ENCODE results near the gene RNASEH2B.

RNASEH2B gene

GRCh38 chr13:50909605-50910484 is at the start of gene RNASEH2B:
RNASEH2B (plus strand) TSS chr13:50909791; CDS start chr13:50910077, 286 bp downstream.
- peak; percentile 70 for DNase-seq

- DNase-seq: no peak
Measured at GRCh38 chr13:50864492-50864891, 45.1 kb upstream of the RNASEH2B start.

- no peak for DNase-seq
Measured at GRCh38 chr13:50866817-50867636, 42.6 kb upstream of the RNASEH2B start.

DNA sequence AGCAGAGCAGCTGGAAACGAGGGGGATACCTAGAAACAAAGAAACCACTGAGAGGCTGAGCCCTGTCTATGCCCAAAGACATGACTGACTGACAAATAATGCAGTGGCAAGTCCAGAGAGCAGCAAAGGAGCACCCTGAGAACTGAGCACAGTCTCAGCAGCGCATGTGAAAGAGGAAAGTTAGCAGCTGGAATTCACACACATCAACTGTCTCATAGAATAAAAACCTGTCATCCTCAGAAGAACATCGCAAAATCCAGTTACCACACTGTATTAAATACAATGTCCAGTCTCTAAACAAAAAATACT is 42.0 kb upstream of the RNASEH2B start:
- DNase-seq: no peak

DNA sequence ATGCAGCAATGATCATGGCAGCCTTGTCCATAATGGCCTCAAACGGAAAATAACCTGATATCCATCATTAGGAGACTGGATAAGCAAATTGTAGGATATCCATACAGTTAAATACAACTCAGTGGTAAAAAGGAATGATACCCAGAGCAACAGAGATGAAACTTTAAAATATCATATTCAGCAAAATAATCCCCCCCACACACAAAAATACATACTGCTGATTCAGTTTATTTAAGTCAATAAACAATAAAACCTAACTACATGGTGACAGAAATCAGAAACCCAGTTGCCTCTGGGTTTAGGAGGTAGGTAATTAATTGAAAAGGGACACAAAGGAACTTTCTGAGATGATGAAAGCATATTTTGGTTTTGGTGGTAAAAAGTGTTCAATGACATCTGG is 38.2 kb upstream of the RNASEH2B start:
- DNase-seq: no peak

GRCh38 chr13:50873467-50873866 is 36.1 kb upstream of the RNASEH2B start:
- DNase-seq: no peak

DNA sequence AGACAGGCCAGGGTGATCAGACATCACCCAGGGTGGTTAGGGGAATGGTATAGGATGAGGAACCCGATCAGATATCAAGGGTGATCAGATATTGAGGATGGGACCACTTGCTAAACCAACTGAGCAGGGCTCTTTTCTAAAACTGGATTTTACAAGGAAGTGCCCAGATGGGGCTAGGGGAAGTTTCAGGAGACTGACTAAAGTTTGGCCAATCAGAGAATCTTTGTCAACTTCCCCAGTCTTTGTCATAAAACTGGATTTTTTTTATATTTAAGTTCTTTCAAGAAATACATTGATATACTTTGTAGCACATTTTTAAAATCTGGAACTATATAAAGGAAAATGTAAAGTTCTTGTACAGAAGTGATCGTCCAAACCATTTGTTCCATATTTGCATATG is 35.6 kb upstream of the RNASEH2B start:
- DNase-seq: no peak

- no peak for DNase-seq
Measured at GRCh38 chr13:50882816-50883435, 26.7 kb upstream of the RNASEH2B start.

DNA sequence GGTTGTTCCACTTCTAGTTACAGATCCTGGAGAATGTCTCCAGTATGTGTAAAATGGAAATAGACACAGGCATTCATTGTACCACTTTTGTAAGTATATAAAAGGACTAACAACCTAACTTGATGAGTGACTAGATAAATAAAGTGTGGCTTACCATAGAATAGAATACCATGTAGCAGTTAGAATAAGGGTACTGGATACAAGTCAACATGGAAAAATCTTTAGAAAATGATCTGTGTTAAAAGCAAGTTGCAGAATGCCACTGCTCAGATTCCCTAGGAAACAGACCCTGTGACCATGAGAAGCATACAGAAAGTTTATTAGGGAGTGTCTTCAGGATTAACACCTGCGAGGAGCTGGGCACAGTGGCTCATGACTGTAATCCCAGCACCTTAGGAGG is 25.9 kb upstream of the RNASEH2B start:
- DNase-seq: no peak

DNA sequence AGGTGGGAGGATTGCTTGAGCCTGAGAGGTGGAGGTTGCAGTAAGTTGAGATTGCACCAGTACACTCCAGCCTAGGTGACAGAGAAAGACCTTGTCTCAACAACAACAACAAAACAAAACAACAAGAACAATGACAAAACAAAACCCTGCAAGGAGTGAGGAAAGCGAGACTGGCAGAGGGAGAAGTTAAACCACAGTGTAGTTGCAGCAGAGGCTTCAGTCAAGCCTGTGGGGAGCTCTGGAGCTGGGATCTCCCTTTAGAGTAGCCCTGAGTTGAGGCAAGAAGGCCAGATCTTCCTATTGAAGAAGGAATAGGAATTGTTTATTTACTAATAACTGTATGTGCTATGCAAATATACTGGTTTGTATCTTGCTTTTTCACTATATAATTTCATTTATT is 25.3 kb upstream of the RNASEH2B start:
- no peak for DNase-seq

DNA sequence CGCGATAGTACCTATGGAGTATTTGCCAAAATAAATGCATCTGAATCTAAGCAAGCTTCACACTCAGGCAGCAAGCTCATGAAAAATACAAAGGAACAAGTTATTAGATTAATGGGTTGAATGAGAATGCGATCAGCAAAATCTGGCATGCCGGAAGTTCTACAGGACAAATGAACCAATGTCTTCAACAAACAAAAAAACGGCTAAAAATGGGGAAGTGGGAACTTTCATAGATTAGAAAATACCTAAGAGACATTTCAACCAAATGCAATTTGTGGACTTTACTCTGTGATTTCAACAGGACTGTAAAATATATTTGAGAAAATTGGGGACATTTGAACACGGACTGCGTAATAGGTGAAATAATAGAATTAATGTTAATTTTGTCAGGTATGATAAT is 22.4 kb upstream of the RNASEH2B start:
- DNase-seq: no peak

- no peak for DNase-seq
Measured at GRCh38 chr13:50888362-50888761, 21.2 kb upstream of the RNASEH2B start.

DNA sequence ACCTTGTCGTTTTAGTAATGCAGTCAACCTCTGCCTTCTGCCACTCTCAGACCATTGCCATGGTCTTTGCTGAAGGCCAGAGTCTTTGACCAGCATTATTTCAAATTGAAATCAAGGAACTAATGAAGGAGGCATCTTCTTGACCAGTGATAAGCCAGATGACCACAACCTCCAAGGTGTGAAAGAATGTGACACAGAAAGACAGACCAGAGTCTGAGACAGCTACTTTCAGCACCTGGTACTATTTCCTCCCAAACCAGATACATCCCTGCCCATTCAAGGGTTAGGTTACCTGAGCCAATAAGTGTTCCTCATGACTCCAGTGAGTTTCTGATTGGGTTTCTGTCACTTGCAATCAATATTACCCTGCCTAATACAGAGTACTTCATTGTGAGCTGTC is 20.3 kb upstream of the RNASEH2B start:
- DNase-seq: no peak

- no peak for DNase-seq
Measured at GRCh38 chr13:50891206-50891605, 18.4 kb upstream of the RNASEH2B start.

DNA sequence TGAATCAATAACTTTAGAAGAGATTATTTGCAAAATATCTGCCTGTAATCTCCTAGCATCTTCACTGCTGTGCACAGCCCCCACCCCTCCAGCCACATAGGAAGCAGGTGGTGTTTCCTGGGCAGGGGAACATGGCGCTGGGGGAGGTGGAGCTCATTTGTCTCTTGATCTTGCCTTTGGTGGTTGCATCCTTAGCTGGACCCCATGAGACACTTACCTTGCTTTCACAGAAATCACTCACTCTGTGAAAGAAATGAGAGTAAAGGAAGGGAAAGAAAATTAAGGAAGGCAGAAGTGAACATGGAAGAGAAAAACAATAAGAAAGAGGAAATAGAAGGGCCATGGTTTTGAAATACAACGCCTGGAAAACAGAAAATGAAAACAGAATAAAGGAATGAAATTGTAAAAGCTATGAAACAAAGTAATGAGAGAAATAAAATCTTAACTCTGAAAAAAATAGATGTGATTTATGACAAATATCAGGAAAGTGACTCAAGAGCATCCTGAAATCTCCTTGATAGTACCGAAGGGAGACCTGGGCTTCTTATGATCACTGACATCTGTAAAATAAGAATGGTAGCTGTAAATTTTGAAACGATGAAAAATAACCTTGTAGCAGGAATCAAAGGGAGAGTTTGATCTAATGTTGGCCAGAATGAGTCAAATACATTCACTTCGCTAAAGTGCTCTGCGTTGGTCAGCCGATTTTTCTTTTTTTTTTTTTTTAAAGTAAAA is 17.2 kb upstream of the RNASEH2B start:
- peak; percentile 31 for DNase-seq

DNA sequence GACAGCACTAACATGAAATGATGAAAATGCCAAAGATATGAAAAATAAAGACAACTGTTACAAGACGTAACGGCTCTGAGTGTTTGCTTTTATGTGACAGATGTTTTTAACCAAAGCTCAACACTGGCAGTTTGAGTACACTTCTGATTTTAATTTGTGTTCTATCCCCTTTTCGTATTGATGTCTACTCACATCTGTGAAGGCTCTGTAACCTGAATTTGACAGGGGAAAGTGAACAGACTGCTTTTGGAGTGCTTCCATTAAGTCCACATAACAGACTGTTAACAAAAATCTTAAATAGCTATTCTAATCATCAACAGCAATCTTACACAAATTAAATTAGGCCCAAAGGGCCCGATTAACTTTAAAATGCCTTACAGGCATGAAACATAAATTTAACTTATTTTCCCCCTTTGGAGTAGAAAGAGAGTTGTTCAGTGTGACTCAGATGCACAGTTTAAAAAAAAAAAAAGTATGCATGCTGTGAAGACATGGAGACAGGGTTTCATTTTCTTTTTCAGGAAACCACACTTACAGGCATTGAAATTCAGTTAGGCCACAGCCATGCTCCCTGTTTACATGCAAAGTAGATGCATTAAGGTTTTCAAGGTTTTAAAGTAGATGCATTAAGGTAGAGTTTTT is 16.3 kb upstream of the RNASEH2B start:
- no peak for DNase-seq

DNA sequence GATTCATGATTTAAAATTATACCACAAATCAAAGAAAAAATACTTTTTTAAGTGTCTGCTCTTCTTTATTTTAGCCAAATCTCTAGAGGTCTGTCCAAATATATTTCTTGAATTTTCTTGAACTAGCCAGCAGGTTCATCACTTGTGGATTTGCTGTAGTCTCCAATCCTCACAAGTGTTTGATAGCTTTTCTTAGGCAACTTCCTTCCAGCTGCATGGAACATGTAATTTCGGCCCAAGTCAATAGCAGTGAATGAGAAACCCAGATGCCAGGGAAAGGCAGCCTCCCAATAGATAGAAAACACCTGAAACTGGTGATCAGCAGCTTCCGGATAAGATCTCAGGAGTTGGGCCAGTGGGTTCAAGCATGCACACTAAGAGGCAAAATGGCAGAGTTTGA is 15.6 kb upstream of the RNASEH2B start:
- no peak for DNase-seq

DNA sequence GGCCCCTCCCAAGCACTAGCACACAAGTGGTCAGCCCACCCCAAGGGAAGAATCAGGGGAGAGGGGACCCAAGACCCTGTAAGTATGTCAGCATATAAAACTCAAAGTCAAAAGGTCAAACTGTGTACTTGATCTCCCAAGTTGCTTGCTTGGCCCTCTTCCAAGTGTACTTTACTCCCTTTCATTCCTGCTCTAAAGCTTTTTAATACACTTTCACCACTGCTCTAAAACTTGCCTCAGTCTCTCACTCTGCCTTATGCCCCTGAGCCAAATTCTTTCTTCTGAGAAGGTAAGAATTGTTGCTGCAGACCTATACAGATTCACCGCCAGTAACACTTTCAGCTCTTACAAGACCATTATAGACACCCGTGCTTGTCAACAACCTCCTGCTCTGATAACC is 15.1 kb upstream of the RNASEH2B start:
- no peak for DNase-seq

DNA sequence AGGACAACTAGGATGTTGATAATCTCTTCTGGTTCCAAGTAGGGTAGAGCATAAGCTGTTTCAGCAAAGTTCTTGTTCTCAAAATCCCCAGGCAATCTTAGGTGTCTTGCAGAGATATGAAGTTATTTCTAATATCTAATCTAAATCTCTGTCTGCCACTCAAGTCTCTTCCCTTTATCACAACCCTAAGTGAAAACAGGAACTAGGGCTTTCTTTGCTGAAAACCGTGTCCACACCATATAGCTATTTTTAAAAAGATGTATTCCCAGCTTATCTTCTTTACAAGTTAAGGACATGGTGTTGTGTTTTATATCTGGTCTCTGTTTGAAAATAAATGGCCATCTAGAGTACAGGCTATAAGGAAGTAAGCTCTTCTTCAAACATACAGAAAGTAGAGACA is 11.3 kb upstream of the RNASEH2B start:
- DNase-seq: no peak

- DNase-seq: no peak
Measured at GRCh38 chr13:50901701-50902100, 7.9 kb upstream of the RNASEH2B start.

DNA sequence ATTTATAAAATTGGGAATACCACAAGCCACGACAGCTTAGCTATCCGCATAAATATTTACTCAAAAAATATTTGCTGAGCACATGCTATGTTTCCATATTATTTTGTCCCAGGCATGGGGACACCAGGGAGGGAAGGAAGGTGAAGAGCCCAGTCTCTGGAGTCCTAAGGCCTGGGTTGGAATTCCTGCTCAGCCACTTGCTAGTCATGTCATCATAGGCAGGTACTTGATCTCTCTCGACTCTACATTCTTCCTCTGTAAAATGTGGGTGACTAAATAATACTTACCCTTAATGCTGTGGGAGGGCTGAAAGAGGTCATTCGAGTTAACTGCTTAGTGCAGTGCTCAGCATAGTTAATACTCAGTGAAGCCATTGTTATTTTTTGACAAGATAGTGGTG is 4.3 kb upstream of the RNASEH2B start:
- no peak for DNase-seq

GRCh38 chr13:50907781-50908180 is 1.8 kb upstream of the RNASEH2B start:
- no peak for DNase-seq

DNA sequence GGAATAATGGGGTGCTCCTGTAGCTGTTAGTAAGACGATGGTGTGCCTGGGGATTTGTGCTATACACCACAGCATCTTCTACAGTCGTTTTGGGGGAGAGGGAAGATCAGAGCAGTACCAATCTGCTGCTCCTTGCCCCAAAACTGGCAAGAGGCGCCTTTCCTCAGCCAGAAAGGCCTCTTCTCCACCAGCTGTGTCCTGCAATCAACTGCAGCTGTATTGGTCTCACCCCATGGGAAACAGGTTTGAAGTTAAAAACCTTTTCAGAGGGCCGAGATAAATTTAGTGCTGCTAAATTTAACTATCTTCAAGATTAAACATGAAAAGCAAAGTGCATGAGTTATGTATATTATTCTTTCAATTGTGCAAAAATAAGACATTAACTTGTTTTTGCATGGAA is 1.2 kb upstream of the RNASEH2B start:
- no peak for DNase-seq
